HG03175 (cell line): ENCODE measurements around the gene LSMEM2.
"Not testable (repeated sequence)": the region's sequence is repeated elsewhere in the genome, so short reads cannot be mapped to it uniquely, and the experiment has no call there.

ENCODE experiments used
- ATAC-seq: cut with Tn5 transposase; IDR thresholded peaks from one replicate; pipeline ENCODE4 v1.9.1; 2021; ENCODE audit warnings: mild to moderate bottlenecking, moderate library complexity; ENCODE audit not compliant: unreplicated experiment

LSMEM2 gene

DNA sequence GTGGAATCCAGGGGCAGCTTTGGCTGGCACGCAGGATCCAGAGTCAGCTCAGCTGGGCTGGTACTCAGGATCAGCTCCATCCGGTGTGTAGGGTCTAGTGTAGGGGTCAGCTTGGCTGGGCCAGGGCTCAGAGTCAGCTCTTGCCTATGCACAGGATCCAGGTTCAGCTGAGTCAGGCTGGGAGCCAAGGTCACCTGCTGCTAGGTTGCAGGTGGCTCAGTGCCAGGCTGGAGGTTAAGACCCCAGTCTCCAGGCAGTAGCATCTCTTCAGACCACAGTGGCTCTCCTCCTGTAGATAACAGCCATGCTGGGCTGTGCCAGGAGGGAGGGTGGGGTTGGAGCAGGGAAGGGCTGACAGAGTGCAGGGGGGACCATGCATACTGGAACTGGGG lies 18.5 kb downstream of the LSMEM2 start:
- no peak for ATAC-seq

DNA sequence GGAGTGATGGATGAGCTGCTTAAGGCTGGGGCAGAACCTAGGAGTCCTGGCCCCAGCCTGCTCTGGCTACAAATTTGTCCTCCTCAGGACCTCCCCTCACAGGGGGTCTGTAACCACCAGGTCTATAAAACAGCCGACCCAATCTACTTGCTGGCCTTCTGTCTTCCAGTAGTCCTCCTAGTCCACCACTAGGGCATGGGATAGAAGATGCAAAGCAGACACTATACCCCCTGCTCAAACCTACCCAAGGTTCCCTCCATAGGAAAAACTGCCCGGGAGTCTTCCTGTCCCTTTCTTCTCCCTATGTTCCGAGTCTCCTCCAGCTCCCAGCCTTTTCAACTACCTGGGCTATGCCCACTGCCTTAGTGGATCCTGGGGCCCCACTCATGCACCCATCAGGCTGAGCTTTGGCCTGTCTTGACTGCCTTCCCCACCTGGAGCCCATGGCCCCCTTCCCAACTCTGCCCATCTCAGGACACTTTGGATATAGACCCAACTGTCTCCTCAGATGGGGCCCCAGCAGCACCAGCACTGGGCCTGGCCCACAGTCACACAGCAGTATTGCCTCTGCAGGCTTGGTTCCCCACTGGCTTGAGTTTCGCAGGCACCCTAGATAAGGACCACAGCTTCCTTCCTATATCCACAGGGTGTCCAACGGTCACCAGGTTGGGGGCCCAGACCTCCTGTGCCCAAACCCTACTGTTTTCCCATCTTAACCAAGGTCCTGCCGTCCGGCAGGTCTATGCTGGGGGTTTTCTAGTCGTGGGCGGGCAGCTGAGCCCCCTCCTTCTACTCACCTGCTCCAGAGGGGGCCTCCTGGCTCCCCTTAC lies 19.2 kb downstream of the LSMEM2 start:
- no peak for ATAC-seq

DNA sequence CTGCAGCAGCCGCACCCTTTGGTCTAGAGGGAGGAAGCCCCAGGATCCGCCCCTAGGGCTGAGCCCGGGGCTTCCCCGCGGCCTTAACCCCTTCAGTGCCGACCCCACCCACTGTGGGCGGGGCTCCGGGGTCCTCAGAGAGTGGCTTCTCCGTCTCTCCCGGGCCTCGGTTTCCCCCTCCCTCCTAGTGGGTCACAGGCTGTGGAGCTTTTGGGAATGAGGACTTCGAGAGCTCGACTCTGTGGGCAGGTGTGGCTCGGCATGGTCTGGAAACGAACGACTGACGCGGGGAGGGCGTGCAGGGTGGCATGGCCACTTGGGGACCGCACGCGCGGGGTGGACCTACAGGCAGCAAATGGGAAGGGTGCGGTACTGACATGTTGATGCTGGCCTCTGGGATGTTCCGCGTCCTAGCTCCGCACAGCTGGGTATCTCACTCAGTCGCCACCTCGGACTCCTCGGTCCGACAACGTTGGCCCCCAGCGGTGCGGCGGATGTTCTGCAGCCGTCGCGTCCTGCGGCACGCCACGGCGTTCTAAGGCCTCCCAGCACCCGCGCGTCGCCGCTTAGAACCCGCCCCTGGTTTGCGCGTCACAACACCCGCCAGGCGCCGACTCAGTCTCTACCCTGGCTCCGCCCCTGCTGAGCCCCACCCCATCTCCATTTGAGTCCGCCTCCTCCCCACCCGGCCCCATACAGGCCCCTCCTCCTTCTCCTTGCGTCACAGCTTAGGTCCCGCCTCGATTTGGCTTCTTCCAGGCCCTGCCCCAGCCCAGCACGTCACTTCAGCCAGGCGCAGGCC lies 20.1 kb downstream of the LSMEM2 start, which contains the start of the genes HYAL3 and NAA80:
Gene HYAL3 (minus strand): TSS at position 570 of the 802 bp plus-strand sequence. CDS start 3,803 bp downstream, outside the sequence.
Gene NAA80 (minus strand): TSS at position 570 of the 802 bp plus-strand sequence. CDS start 1,942 bp downstream, outside the sequence.
- peak; percentile 88 for ATAC-seq

DNA sequence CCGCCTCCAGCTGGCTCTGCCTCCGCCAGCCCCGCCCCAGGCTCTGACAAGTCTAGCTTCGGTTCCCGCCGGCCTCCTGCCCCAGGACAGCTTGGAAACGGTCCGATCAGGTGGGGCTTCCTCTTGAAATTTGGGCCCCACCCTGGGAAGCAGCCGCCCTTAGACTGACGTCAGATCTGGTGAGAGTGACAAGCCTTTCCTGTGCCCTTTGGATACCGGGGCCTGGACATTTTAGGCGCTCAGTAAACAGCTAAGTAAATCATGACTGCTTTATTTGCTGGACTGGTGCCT lies 20.7 kb downstream of the LSMEM2 start:
- ATAC-seq = no peak

DNA sequence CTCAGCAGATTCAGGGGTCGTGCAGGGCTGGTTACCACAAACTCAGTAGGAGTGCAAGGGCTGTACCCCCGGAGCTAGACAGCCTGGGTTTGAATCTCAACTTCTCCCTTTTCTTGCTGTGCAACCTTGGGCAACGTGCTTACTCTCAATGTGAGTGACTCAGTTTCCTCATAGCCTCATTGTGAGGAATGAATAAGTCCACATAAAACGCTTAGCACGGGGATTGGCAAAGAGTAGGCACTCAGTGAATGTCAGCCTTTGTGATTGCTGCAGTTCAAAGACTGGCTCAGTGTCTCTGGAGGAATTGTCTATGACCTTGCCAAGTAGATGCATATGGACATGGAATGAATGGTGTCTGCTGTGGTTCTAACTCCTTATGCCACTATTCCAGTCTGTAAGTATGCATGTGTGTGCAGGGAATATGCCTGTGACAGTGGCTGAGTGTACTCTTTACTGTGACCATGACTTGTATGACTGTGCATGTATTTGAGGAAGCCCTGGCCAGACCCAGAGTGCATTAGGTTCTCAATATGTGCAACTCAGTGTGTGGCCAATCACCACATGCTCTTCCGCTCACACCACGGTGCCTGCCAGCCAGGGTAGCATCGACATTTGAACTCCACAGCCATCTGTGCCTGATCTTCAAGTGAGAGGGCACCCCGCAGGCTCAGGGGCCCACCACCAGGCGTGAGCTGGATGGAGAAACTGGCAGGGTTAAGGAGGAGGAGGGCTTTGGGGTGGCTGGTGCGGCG lies 21.2 kb downstream of the LSMEM2 start:
- no peak for ATAC-seq

DNA sequence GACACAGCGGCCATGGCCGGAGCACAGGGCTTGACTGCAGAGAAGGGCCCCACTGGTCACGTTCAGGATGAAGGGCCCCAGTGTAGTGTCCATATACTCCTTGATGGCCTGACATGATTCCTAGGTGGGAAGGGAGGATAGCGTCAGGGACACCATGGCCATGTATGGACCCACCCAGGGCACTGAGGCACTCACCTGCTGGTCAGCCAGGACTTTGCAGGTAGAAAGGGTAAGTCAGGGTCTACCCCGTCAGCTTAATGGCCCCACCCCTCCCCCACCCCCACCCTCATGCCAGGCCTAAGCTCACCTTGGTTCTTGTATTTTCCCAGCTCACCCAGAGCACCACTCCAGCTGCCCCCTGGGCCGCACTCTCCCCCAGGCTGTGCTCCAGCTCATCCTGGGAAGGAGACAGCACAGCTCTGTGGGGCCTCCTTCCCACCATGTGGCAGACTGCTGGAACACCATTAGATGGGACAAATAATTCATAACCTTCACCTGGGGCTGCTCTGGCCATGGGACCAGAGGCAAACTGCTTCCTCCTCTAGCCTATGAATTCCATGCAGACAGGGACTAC lies 21.9 kb downstream of the LSMEM2 start:
- ATAC-seq = no peak

DNA sequence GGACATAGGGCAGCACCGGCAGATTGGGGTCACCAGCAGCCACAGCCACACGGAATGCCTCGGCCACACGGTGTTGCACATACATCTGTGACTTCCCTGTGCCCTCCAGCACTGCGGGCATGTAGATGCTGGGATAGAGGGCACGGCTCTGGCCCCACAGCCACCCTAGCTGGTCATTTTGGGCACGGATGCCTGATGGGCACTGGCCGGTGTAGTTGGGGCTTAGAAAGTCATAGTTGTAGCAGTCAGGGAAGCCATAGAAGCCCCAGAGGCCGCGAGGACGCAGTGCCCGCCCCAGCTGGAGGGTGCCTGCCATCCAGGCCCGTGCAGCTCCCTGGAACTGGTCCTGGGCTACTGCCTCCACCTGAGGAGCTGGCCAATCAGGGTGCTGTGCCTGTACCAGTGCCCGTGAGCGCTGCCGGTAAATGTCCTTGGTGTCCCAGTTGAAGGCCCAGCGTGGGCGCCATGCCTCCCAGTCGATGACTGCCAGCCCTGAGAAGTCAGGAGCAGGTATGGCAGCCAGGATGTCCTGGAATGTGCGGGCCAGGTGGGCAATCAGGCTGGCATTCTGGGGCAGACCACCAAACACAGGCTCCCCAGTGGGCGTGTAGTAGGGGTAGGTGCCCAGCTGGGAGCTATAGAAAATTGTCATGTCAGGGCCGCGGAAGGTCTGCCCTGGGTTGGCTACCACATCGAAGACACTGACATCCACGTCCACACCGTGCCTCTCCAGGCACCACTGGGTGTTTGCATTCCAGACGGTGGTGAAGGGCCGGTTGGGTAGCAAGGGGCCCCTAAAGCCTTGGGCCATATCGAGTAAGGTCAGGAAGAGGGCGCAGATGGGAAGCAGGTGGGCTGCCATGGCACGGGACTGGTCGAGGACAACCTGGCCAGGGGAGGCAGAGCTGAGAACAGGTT lies 23.5 kb downstream of the LSMEM2 start:
- ATAC-seq = no peak

DNA sequence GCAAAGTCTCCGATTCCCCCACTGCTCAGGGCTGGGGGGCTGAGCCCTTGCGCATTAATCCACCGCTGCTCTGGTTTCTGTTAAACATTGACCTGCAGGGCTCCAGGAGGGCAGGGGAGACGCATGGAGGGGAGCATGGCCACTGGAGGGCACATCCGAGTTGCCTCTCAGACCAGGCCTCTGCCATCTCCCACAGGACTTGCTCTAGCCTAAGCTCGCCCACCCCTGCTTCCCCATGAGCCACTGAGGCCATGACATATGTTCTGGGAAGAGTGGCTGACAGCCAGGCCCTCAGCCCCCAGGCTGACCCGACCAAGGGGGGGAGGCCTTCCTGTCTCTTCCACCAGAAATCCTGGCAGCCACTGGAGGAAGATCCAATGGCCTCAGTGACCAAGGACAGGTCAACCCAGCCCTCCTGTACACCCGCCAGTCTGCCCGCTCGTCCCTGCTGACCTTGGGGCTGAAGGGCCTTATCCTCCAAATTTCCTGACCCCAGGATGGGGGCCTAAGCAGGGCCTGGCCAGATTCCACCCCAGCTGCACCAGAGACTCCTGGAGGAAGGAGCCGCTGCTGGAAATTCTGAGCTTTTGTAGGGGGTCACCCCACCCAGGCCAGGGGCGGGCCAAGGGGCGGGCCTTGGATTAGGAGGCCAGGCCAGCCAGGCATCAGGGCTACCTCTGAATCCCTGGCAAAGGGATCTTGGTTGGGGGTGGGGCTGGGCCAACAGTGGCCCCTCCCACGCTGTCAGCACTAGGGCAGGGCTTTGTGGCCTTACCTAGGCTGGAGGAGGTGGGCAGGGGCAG lies 24.3 kb downstream of the LSMEM2 start, which contains the start of gene HYAL1:
Gene HYAL1 (minus strand): TSS at position 562 of the 803 bp plus-strand sequence. CDS start 618 bp downstream, outside the sequence.
- no peak for ATAC-seq

DNA sequence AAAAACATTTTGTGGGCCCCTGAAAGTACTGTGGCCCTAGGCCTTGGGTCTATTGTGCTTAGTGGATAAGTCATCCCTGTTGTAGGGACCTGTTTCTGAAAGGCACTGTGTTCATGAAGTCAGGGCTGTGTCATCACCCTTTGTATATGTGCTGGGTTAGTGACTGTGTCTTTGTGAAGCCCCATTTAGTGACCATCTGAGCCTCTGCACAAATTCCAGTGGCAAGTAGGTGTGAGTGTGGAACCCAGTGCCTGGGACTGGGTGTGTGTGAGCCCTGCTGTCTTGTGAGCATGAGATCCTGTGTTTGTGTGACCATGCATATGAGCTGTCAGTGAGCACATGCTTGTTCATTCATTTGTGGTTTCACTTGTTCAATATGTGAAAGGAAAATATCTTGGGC lies 25.7 kb downstream of the LSMEM2 start:
- ATAC-seq = no peak

DNA sequence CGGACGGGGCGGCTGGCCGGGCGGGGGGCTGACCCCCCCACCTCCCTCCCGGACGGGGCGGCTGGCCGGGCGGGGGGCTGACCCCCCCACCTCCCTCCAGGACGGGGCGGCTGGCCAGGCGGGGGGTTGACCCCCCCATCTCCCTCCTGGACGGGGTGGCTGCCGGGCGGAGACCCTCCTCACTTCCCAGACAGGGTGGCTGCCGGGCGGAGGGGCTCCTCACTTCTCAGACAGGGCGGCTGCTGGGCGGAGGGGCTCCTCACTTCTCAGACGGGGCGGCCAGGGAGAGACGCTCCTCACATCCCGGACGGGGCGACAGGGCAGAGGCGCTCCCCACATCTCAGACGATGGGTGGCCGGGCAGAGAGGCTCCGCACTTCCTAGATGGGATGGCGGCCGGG lies 33.2 kb downstream of the LSMEM2 start:
- ATAC-seq = not testable (repeated sequence)

DNA sequence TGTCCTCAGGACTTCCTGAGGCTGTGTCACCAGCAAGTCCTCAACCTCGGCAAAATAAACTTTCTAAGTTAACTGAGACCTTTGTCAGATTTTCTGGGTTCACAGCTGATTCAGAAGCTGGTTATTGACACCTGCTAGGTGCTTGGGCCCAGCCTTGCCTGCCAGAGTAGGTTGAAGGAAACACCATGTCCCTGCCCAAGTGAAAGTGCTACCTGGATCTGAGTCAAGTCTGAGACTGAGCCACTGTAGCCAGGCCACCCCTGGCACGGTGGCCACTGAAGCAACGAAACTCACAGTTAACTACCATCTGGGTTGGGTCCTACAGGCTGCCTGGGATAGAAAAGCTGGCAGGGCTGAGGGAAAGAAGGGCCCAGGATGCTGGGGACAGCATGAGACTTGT lies 35.5 kb downstream of the LSMEM2 start:
- ATAC-seq = no peak

DNA sequence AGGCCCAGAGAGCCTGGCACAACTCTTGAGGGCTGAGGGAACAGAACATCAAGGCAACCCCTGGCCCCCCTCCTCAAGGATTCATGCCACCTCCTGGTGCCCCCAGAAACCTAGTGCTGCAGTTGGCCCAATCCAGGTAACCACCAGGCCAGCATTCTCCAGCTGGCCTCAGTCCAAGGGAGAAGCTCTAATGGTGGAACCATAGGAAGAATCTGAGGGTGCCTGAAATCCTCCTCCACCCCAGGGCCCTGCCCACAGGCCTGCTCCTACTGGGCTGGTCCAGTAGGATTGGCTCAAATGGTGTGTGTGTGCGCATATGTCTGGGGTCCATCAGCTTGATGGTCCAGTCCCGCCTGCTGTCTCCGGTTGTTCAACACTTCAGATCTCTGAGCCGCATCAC lies 35.9 kb downstream of the LSMEM2 start:
- no peak for ATAC-seq

DNA sequence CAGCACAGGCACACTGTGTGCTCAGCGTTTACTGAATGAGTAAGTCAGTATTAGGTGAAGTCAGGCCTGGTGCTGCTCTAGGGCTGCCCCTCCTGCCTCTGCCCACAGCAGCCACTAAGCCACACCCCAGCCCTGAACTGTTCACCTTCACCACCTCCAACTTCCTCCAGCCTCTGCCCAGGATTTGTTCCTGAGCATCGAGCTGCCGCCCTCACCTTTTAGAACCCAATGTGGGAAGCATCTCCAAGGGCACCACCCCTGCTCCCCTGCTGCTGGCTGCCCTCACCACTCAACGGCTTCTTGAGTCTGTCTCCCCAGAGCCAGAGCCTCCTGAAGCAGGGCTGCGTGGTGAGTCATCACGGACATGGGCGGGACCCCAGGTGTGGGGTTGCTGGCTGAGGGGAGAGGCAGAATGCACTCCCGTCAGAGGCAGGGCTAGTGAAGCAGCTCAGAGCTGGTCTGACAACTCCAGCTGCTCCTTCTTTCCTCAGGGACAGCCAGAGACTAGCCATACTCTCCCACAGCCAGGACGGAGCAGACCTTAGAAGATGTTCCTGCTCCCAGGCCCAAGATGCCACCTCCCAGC lies 37.9 kb downstream of the LSMEM2 start:
- no peak for ATAC-seq

DNA sequence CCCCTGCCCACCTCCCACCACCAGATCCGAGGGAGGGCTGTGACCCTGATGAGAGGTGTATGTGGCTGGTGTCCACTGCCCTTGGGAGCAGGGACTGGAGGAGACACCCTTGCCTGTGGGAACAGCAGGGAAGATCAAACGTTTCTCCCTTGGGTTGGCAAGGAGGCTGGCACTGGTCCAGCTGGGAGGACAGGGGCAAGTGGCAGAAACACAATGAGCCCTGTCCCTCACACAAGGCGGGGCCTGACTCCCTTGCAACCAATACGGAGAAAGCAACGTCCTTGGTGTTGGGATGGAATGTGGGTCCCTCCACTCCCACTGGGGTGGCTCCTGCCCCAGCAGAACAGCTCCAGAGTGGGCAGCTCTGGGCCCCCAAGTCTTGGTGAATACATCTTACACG lies 38.4 kb downstream of the LSMEM2 start:
- no peak for ATAC-seq

DNA sequence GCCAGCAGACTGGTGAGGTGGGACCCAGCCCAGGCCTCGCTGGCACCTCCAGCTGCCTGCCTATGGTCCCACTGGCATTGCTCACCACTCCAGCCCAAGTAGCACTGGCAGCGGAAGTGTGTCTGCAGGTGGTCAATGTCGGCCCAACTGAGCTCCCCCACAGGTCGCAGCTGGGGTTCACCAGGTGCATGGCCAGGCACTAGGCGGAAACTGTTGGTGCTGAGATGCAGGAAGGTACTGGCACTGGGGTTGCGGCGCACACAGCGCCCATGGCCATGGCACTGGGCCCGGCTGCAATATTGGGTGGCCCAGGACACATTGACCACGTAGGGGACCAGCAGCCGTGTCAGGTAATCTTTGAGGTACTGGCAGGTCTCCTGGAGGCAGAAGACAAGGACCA lies 39.3 kb downstream of the LSMEM2 start:
- ATAC-seq = no peak

DNA sequence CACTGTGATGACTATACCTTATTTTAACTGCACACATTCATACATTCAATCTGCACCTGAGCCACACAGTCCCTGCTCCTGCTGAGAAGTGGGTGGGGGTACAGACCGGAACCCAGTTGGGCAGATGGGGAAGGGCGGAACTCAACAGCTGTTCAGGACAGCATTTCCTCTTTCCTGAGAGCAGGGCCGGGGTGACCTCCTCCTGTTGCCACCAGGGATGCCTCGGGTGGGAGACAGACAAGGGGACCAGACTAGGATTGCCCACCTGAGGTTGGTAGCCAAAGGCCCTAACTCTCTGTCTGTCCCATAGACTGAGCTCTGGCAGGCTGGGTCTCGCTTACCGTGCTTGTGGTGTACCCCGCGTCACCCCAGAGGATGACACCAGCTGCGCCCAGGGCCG lies 39.7 kb downstream of the LSMEM2 start:
- no peak for ATAC-seq

DNA sequence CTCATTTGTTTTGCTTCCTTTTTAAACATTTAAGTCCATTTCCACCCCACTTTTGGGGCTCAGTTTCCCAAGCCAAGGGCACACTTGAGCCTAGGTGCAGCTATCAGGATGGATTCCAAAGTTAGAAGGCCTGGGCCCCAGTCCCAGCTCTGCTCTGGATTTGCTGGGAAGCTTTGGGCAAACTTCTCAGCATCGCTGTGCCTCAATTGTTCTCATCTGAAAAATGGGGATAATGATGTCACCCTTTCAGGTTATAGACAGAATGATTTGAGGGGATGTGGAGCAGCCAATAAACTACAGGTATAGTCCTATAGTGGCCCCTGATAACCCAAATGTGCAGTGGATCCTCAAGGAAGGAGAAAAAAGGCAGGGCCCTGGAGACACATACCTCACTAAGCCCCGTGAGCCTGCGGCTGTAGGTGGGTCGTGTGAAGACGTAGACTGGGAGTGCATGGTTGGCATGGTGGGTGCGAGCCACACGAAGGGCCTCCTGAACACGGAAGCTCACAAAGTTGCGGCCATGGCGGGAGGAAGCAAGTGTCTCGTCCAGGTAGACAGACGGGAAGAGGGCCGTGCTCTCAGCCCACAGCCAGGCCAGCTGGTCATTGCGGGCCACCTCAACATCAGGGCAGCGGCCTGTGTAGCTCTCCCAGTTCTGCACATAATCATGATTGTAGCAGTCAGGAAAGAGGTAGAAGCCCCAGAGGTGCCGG lies 40.5 kb downstream of the LSMEM2 start:
- ATAC-seq = no peak
